ENCODE results near the gene ZNF469.

DNA sequence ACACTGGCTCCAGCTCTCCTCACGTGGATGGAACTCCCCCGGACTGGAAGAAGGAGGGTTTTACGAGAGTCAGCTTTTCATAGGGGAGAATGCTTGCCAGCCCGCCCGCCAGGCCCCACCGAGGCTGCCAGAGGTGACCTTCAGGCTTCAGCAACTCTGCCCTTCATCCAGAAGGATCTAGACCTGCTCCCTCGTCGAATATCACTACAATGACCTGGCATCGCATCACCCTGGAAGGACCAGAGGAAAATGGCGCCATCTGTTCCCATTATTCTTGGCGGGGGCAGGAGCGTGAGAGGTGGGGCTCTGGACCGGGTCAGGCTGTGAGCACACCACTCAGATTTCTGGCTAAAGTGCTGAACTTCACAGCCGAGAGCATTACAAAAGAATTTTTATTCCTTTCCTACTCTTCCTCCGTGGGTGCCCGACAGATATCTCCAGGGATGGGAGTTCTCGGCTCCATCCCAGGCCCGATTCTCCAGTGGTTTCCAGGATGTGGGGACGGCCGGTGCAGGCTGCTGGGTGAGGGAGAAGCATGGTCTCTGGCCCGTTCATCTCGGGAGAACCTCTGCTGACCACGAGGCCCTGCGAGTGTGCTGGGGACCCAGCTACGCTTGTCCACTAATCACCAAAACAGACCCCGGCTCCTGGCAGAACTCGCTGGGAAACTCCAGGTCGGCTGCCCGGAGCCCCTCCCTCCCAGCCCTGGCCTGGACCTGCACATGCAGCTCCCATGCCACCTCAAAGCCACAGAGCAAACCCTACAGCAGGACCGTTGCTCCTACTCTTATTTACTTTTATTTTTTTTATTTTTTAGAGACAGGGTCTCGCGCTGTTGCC, 36.8 kb upstream of the ZNF469 start:
- TF ChIP-seq, protein P1, sequence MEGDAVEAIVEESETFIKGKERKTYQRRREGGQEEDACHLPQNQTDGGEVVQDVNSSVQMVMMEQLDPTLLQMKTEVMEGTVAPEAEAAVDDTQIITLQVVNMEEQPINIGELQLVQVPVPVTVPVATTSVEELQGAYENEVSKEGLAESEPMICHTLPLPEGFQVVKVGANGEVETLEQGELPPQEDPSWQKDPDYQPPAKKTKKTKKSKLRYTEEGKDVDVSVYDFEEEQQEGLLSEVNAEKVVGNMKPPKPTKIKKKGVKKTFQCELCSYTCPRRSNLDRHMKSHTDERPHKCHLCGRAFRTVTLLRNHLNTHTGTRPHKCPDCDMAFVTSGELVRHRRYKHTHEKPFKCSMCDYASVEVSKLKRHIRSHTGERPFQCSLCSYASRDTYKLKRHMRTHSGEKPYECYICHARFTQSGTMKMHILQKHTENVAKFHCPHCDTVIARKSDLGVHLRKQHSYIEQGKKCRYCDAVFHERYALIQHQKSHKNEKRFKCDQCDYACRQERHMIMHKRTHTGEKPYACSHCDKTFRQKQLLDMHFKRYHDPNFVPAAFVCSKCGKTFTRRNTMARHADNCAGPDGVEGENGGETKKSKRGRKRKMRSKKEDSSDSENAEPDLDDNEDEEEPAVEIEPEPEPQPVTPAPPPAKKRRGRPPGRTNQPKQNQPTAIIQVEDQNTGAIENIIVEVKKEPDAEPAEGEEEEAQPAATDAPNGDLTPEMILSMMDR (IDR thresholded peaks at IDR 0.05): no peak
- no peak for TF ChIP-seq POLR2A (IDR thresholded peaks at IDR 0.05)

All from heart left ventricle (tissue), 13 donors.